SU-DHL-6 (cell line): Measurements from ENCODE around the gene PPP1R3E.

ENCODE experiments used
- EZH2phosphoT487 ChIP-seq: fragments of 200-600 bp; sonication (generic), shearing (Covaris generic); conservative IDR thresholded peaks from 2 replicates; pipeline ENCODE4 v1.6.1; 2018; ENCODE audit warnings: mild to moderate bottlenecking, antibody characterized with exemption, low read length, moderate library complexity, mixed read lengths
- TF ChIP-seq, protein P1 (sequence below): fragments of 200-600 bp; sonication (generic); IDR thresholded peaks from one replicate; pipeline ENCODE4 v1.5.1; 2017; ENCODE audit warnings: antibody characterized with exemption, mild to moderate bottlenecking, low read length, moderate library complexity; ENCODE audit not compliant: insufficient read depth, poor library complexity, severe bottlenecking

DNA sequence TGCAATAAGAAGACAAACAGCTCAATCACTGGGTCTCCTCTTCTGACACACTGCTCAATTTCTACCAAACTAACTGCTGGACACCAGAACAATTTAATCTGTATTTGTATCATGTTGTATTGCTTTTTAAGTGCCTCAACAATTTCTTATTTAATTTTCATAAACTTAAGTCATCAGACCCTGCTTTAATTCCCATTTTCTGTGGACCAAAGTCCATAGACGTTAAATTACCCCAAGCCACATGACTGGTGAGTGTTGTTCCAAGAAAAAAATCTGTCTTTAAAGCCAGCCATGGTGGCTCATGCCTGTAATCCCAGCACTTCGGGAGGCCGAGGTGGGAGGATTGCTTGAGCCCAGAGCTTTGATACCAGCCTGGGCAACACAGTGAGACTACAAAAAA, 25.5 kb downstream of the PPP1R3E start:
- TF ChIP-seq EZH2phosphoT487, result no peak
- TF ChIP-seq, protein P1, sequence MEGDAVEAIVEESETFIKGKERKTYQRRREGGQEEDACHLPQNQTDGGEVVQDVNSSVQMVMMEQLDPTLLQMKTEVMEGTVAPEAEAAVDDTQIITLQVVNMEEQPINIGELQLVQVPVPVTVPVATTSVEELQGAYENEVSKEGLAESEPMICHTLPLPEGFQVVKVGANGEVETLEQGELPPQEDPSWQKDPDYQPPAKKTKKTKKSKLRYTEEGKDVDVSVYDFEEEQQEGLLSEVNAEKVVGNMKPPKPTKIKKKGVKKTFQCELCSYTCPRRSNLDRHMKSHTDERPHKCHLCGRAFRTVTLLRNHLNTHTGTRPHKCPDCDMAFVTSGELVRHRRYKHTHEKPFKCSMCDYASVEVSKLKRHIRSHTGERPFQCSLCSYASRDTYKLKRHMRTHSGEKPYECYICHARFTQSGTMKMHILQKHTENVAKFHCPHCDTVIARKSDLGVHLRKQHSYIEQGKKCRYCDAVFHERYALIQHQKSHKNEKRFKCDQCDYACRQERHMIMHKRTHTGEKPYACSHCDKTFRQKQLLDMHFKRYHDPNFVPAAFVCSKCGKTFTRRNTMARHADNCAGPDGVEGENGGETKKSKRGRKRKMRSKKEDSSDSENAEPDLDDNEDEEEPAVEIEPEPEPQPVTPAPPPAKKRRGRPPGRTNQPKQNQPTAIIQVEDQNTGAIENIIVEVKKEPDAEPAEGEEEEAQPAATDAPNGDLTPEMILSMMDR, result no peak
